Activated naive CD4-positive, alpha-beta T cell (primary cell): Measurements from ENCODE around the gene GIMAP2.

Experiments used
- DNase-seq, 4 experiments: peaks; one replicate each; lab custom pipeline; 2025; lab: John Stamatoyannopoulos, UW

Gene GIMAP2

DNA sequence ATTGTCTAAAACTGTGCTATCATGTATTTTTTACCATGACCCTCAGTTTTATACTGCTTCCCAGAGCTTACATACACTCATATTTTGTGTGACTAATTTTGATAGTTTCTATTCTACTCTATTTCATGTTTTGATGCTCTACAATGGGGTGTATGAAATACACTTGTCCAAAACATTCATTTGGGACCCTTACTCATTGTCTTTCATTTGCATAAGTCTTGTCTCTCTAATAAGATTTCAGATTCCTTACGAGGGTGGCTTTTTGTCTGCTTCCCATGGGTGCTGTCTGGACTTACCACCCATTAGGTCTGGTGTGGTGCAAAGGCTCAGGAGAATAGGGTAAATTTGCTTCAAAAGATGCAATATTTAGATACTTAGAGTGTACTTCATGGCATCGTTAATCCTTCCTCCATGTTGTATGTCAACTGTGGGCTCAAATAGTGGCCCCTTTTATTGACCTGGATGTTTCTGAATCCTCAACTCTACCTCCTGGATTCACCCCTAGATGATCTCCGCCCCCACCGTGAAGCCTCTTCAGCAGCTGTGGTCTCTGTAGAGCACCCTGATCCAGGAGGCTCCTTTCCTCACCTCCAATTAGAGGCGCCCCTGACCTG, 48.1 kb downstream of the GIMAP2 start:
- DNase-seq, result no peak

DNA sequence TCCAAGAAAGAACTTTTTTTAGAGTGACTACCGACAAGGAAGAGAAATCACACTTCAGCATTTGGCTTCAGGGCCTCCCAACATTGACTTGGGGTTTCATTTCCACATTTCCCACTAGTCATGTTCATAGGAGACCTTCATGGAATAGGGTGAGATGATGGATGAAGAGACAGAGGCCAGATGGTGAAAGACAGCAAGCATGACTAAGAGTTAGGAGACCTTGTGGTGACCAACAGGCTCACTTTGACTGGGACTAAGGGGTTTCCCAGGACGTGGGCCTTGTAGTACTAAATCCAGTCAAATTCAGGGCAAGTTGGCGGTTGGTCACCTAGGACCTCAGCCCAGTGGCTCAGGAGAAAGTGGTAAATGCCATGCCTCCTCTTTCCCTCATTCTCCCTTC, 48.7 kb downstream of the GIMAP2 start:
- no peak for DNase-seq

DNA sequence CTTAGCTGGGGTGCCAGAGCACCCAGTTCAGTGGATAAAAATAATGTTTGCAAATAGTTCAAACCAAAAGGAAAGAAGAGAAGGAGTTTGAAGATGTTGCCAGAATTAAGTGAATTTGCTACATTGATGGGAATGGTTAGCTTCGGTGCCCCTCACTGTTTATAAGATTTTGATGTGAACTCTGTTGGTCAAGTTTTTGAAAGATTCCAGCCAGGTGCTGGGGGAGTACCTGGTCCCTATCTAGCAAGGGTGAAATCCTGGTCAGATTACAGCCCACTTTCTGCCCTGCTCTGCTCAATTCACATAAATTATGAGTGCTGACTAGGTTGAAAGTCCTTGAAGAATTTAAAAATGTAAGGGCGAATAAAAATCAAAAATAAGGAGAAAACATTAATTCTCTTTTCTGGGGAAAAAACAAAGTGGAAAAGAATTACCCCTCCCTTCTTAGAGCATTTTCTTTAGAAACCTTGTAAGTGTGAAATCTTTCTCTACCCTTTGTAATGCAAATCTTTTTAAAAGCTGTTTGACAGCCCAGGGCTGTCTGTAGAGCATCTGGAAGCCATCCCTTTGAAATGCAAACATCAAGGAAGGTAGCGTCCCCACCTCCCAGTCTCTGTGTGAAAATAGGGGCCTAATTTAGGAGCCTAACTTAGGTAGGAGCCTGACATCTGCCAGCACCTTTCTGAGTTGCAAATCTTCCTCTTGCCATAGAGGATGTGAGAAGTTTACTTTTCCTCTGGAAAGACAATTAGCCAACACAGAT, 50.3 kb downstream of the GIMAP2 start:
- no peak for DNase-seq

DNA sequence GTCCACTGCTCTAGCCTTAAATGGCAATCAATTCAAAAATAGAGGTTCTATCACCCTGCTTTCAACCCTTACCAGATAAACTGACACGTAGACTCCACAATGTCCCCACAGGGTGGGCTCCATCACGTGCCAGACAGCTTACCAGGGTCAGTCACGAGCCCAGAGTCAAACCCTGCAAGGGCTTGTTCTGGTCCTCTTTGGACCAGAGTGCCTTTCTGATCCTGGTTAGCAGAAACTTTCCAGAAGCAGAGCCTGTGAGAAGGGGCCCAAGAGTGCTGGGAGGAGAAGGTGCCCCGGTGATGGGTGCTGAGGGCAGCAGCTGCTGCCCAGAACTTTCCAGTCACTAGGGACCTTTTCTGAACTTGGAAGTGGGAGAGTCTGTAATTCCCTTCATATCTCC, 51.4 kb downstream of the GIMAP2 start:
- DNase-seq, result no peak

DNA sequence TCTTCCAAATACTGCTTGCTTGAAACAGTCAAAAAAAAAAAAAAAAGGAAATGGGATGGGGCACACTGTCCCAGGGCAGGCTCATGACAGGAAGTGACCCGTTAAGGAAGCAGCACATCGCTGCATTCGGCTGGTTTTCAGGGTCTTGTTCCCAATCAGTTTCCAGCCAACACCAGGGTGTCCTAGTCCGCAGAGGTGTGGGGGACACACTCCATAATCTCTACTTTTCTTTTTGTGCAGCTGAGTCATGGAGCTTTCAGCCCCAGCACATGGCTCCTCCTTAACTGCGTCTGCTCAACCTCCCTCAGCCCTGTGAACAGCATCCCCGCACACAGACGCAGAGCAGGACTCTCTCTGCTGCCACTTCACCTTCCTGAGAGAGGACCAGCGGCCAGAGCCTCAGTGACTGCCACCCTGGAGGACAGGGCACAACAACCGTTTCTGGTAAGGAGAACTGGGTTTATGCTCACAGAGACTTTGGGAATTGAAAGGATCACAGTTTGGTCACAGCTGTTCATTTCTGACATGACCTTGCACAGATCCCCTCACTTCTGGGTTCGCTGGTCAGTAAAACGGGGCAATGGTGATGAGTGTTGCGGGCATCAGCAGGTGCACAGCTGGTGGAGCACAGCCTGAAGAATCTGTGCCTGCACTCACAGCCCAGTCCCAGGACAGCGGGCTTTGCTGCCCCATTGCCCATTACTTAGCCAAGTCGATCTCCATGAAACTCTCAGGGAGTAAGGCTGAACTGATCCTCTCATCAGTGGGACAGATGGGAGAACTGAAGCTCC, 52.0 kb downstream of the GIMAP2 start, which contains the start of gene GIMAP5:
GIMAP5 (plus strand) TSS at position 154 of the 791 bp plus-strand sequence. CDS start 3,467 bp downstream, outside the sequence.
- peak in 2 of 4 experiments; percentile 56 to 65 for DNase-seq

DNA sequence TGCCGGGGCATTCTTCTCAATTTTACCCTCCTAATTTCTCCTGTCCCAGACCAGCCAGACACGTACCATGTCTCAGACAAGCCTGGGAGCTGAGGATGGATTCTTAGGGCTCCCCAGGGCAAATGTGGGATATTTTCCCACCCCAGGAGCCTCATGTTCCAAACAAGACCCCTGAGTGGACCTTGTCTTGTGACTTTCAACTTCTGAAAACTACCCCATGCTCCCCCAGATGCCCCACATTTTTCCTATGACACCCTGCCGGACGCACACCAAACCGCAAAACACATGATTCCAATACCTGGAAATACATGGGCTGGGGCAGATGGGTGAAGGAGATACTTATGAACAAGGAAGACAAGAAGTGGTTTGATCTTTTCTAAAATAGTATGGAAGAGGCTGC, 52.6 kb downstream of the GIMAP2 start:
- peak in 1 of 4 experiments; percentile 22 for DNase-seq

DNA sequence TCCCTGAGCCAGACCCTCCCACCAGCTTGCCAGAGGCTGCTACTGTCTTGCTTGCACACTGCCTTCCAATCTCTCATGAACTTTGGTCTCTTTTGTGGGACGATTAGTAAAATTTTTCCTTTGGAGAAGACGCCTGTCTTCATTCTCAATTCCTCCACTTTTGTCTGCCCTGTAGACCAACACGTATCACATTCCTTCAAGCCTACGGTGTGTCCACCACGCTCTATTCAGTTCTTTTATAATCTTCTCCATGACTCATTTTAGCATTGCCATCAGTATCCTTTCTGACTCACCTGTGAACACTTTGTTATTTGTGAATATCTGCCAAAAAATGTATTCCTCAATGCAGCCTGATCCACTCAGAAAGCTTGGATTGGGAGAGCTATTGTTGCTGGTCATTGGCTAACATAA, 53.1 kb downstream of the GIMAP2 start:
- DNase-seq, result no peak

DNA sequence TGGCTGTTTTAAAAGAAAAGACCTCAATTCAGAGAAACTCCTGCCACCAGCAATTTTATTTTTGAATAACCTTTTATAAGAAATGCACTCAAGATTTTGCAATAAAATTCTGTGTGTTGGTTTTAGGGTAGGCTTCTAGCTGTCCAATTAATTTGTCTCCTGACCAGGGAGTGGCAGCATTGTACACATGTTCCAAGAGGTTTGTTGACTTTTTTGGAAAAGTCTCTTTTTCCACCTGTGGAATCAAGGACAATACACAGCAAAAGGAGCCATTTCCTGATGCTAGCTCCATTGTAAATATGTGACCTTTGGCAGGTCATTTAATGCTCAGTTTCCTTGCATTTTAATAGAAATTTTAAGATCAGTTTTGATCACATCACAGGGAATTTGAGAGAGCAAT, 53.5 kb downstream of the GIMAP2 start:
- no peak for DNase-seq

DNA sequence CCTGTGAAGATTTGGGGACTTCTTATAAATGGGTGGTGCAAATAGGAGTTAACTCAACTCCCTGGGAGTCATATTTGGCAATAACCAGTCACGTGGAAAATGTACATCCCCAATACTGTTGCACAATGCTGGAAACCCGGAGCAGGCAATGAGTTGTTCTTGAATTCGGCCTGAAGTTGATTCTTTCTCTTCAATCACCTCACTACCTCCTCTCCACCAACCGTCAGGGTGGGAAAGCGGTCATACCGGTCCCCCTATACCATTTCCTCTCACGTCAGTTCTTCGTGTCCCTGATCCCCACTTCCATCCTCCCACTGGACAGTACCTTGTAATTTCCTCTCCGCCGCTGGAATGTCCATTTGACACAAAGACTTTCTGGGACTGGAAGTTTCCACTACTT, 54.5 kb downstream of the GIMAP2 start:
- no peak for DNase-seq

DNA sequence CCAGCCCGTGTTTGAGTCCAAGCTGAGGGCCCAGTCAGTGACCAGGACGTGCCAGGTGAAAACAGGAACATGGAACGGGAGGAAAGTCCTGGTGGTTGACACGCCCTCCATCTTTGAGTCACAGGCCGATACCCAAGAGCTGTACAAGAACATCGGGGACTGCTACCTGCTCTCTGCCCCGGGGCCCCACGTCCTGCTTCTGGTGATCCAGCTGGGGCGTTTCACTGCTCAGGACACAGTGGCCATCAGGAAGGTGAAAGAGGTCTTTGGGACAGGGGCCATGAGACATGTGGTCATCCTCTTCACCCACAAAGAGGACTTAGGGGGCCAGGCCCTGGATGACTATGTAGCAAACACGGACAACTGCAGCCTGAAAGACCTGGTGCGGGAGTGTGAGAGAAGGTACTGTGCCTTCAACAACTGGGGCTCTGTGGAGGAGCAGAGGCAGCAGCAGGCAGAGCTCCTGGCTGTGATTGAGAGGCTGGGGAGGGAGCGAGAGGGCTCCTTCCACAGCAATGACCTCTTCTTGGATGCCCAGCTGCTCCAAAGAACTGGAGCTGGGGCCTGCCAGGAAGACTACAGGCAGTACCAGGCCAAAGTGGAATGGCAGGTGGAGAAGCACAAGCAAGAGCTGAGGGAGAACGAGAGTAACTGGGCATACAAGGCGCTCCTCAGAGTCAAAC, 56.9 kb downstream of the GIMAP2 start:
- DNase-seq, result no peak
